GM23338 (cell line): ENCODE results near the gene USP37. TPM values are rescaled to one million over a fixed set of nuclear protein-coding genes. Genes with fewer than 3 reads are reported as not detected.

Experiments
- ATAC-seq: fragments of 200-7000 bp; cut with Tn5 transposase; 3 replicates; pipeline ENCODE4 v1.9.1; 2020
- DNase-seq: peaks from one replicate; pipeline ENCODE4 v3.0.0-alpha.2; 2015; ENCODE audit warnings: low spot score
- H2AFZ ChIP-seq: fragments of 200-600 bp; sonication (generic); 2 replicates; pipeline ENCODE4 v1.8.0; 2016; ENCODE audit warnings: antibody characterized with exemption, mild to moderate bottlenecking, moderate library complexity
- H3F3A ChIP-seq: fragments of 200-600 bp; sonication (generic); replicated peaks from 2 replicates; pipeline ENCODE4 v1.8.0; 2017; ENCODE audit warnings: antibody characterized with exemption, mixed run types, low read depth
- H3K27ac ChIP-seq: fragments of 200-600 bp; sonication (generic); 2 replicates; pipeline ENCODE4 v1.6.1; 2016; ENCODE audit warnings: low read depth
- H3K27me3 ChIP-seq: fragments of 200-600 bp; sonication (generic); 2 replicates; pipeline ENCODE4 v1.8.0; 2016; ENCODE audit warnings: mild to moderate bottlenecking, mixed run types, moderate library complexity; ENCODE audit not compliant: insufficient read depth
- H3K36me3 ChIP-seq: fragments of 200-600 bp; sonication (generic); 2 replicates; pipeline ENCODE4 v1.8.0; 2016; ENCODE audit warnings: mild to moderate bottlenecking; ENCODE audit not compliant: insufficient read depth
- H3K4me1 ChIP-seq: fragments of 200-600 bp; sonication (generic); 2 replicates; pipeline ENCODE4 v1.8.0; 2016; ENCODE audit warnings: mild to moderate bottlenecking, moderate library complexity; ENCODE audit not compliant: insufficient read depth
- H3K4me2 ChIP-seq: fragments of 200-600 bp; sonication (generic); 2 replicates; pipeline ENCODE4 v1.7.1; 2017; ENCODE audit warnings: mixed run types
- H3K4me3 ChIP-seq: fragments of 200-600 bp; sonication (generic); 2 replicates; pipeline ENCODE4 v1.6.1; 2016; ENCODE audit warnings: mixed run types
- H3K79me2 ChIP-seq: fragments of 200-600 bp; sonication (generic); replicated peaks from 2 replicates; pipeline ENCODE4 v1.8.0; 2017; ENCODE audit warnings: mild to moderate bottlenecking; ENCODE audit not compliant: insufficient read depth
- H3K9me2 ChIP-seq: fragments of 200-600 bp; sonication (generic); 2 replicates; pipeline ENCODE4 v1.8.0; 2017; ENCODE audit not compliant: insufficient read depth
- H4K20me1 ChIP-seq: fragments of 200-600 bp; sonication (generic); replicated peaks from 2 replicates; pipeline ENCODE4 v1.8.0; 2017; ENCODE audit warnings: mild to moderate bottlenecking; ENCODE audit not compliant: insufficient read depth
- H3K27ac Mint-ChIP-seq: 2 replicates; pipeline ENCODE4 v1.8.0; 2020; ENCODE audit warnings: inconsistent platforms, mild to moderate bottlenecking, moderate library complexity, mixed read lengths
- H3K27me3 Mint-ChIP-seq: 3 replicates; pipeline ENCODE4 v1.8.0; 2022; ENCODE audit warnings: low read depth, mild to moderate bottlenecking, moderate library complexity, mixed read lengths, inconsistent platforms; ENCODE audit not compliant: insufficient read depth, poor library complexity
- H3K36me3 Mint-ChIP-seq: 3 replicates; pipeline ENCODE4 v1.8.0; 2021; ENCODE audit warnings: low read depth, mild to moderate bottlenecking, inconsistent platforms, moderate library complexity, mixed read lengths
- H3K4me1 Mint-ChIP-seq: 3 replicates; pipeline ENCODE4 v1.8.0; 2020; ENCODE audit warnings: mild to moderate bottlenecking, inconsistent platforms, mixed read lengths
- H3K4me3 Mint-ChIP-seq: 3 replicates; pipeline ENCODE4 v1.8.0; 2021; ENCODE audit warnings: moderate library complexity, mild to moderate bottlenecking, inconsistent platforms, mixed read lengths
- H3K9me3 Mint-ChIP-seq: 3 replicates; pipeline ENCODE4 v1.8.0; 2020; ENCODE audit warnings: moderate library complexity, mild to moderate bottlenecking, inconsistent platforms, mixed read lengths
- CREB1 ChIP-seq: fragments of 250-450 bp; sonication (Bioruptor Pico); IDR thresholded peaks from 2 replicates; pipeline ENCODE4 v1.5.0; 2020; ENCODE audit warnings: low read depth, mild to moderate bottlenecking, moderate library complexity
- CTCF ChIP-seq, 2 experiments: fragments of 200-600 bp in 1 of 2; sonication (generic) in 1 of 2; conservative IDR thresholded peaks; 2 replicates each; pipeline versions ENCODE4 v1.5.1 to v1.6.1; 2016 to 2017; ENCODE audit warnings: antibody characterized with exemption in 2 of 2, low read depth in 2 of 2, mild to moderate bottlenecking in 2 of 2, moderate library complexity in 1 of 2
- ETS1 ChIP-seq: IDR thresholded peaks from 2 replicates; pipeline ENCODE4 v1.6.1; 2016; ENCODE audit warnings: antibody characterized with exemption
- EZH2 ChIP-seq: fragments of 200-600 bp; sonication (generic); IDR thresholded peaks from one replicate; pipeline ENCODE4 v1.8.0; 2017; ENCODE audit warnings: antibody characterized with exemption, mild to moderate bottlenecking, low read depth; ENCODE audit not compliant: unreplicated experiment
- EZH2phosphoT487 ChIP-seq: fragments of 200-600 bp; sonication (generic); IDR thresholded peaks from one replicate; pipeline ENCODE4 v1.8.1; 2018; ENCODE audit warnings: antibody characterized with exemption; ENCODE audit not compliant: unreplicated experiment
- JUNB ChIP-seq: IDR thresholded peaks from one replicate; pipeline ENCODE4 v1.6.1; 2016; ENCODE audit warnings: antibody characterized with exemption; ENCODE audit not compliant: unreplicated experiment
- NANOG ChIP-seq: IDR thresholded peaks from 2 replicates; pipeline ENCODE4 v1.6.1; 2016; ENCODE audit warnings: antibody characterized with exemption, borderline replicate concordance
- POLR2AphosphoS5 ChIP-seq: IDR thresholded peaks from 2 replicates; pipeline ENCODE4 v1.6.1; 2016; ENCODE audit warnings: antibody characterized with exemption, low read depth
- REST ChIP-seq: IDR thresholded peaks from one replicate; pipeline ENCODE4 v1.6.1; 2018; ENCODE audit warnings: antibody characterized with exemption; ENCODE audit not compliant: unreplicated experiment
- STAT1 ChIP-seq: IDR thresholded peaks from one replicate; pipeline ENCODE4 v1.6.1; 2016; ENCODE audit warnings: antibody characterized with exemption; ENCODE audit not compliant: unreplicated experiment
- ZNF114 ChIP-seq: fragments of 250-450 bp; sonication (Bioruptor Pico); IDR thresholded peaks from 2 replicates; pipeline ENCODE4 v1.5.0; 2020; ENCODE audit warnings: mild to moderate bottlenecking, moderate library complexity
- ZNF331 ChIP-seq: fragments of 250-450 bp; sonication (Bioruptor Pico); IDR thresholded peaks from 2 replicates; pipeline ENCODE4 v1.5.0; 2020; ENCODE audit warnings: low read depth, mild to moderate bottlenecking, moderate library complexity
- polyA plus RNA-seq: library from polyadenylated mRNA; unstranded; fragments of >200 nt; fragmentation: Nextera tagmentation; extraction: Ambion mirVana; gene quantifications from 2 replicates; pipeline ENCODE4 v1.2.1, GENCODE V29; 2016
- total RNA-seq: library from RNA; depleted of rRNA; stranded (reverse); fragments of >200 nt; shearing (Covaris generic); gene quantifications from 2 replicates; pipeline ENCODE4 v1.2.3, GENCODE V29; 2014

The USP37 gene
- total and polyA plus RNA-seq, 2 experiments from 2014 or later: 8.2 to 21.0 TPM

GRCh38 chr2:218448934-218449333, 119.2 kb downstream of the USP37 start:
- Histone ChIP-seq H4K20me1 (no peaks in the 10 kb centered on the region; the same call in 1 of the 2 replicates), H3F3A (no peaks in the 10 kb centered on the region), H3K4me3 (no peak overlapping the region), H3K27me3 (no peaks in the 10 kb centered on the region), H3K79me2 (no peaks in the 10 kb centered on the region), H3K27ac (no peak overlapping the region), H2AFZ (no peak overlapping the region), H3K4me1 (0 out of 2 replicates have a peak, but pooled peaks cover 10% of the 10 kb centered on the region), H3K36me3 (peaks cover 4% of the 10 kb centered on the region), H3K4me2 (no peak overlapping the region), H3K9me2 (no peaks in the 10 kb centered on the region)
- ATAC-seq (no peak), DNase-seq (no peak)
- TF ChIP-seq CTCF (conservative IDR thresholded peaks at IDR 0.05; ENCODE audit: low read depth in 2 of 2) (no peak), ZNF114 (no peak), ETS1 (no peak), EZH2 (no peak)
- Mint-ChIP-seq H3K4me1 (peaks cover 16% of the 10 kb centered on the region; the same call in 2 of the 3 replicates), H3K4me3 (no peak overlapping the region), H3K27ac (no peak overlapping the region), H3K27me3 (peaks cover 2% of the 10 kb centered on the region), H3K9me3 (no peaks in the 10 kb centered on the region), H3K36me3 (peaks cover 22% of the 10 kb centered on the region)

- no peaks in the 10 kb centered on the region for H3K27me3 ChIP-seq
- no peaks in the 10 kb centered on the region for H3F3A ChIP-seq
- no peaks in the 10 kb centered on the region for H3K79me2 ChIP-seq
- 0 out of 2 replicates have a peak, but pooled peaks cover 10% of the 10 kb centered on the region for H3K4me1 ChIP-seq
- H3K36me3 ChIP-seq: no peaks in the 10 kb centered on the region; the same call in none of the 2 replicates
- no peak overlapping the region for H2AFZ ChIP-seq
- no peak overlapping the region for H3K27ac ChIP-seq
- H3K4me1 Mint-ChIP-seq: peaks cover 12% of the 10 kb centered on the region; the same call in 2 of the 3 replicates
- H3K27ac Mint-ChIP-seq: no peak overlapping the region
- H3K27me3 Mint-ChIP-seq: peaks cover 2% of the 10 kb centered on the region
- peaks cover 18% of the 10 kb centered on the region for H3K36me3 Mint-ChIP-seq
- no peaks in the 10 kb centered on the region for H3K9me2 ChIP-seq
- H3K4me3 Mint-ChIP-seq: no peak overlapping the region
- no peaks in the 10 kb centered on the region; the same call in 1 of the 2 replicates for H4K20me1 ChIP-seq
- H3K4me2 ChIP-seq: no peak overlapping the region
- H3K4me3 ChIP-seq: no peak overlapping the region
- DNase-seq: no peak
- no peak for ATAC-seq
- H3K9me3 Mint-ChIP-seq: no peaks in the 10 kb centered on the region
- TF ChIP-seq POLR2AphosphoS5 (no peak), ETS1 (no peak), EZH2 (no peak), REST (no peak), JUNB (no peak), CTCF (conservative IDR thresholded peaks at IDR 0.05; ENCODE audit: low read depth in 2 of 2) (no peak), EZH2phosphoT487 (no peak), NANOG (no peak), ZNF114 (no peak), STAT1 (no peak), ZNF331 (no peak), CREB1 (CRISPR knock-in tag) (no peak)
These were observed 121.1 kb downstream of the USP37 start for GRCh38 chr2:218447072-218447471.
